ENCODE results near the gene C3orf49.

Gene C3orf49

GRCh38 chr3:63892773-63893352 lies 73.8 kb downstream of the C3orf49 start:
- Histone ChIP-seq H3K9ac (ENCODE audit: low read depth, low read length) (no peak overlapping the region), H3K27ac (ENCODE audit: low read length) (no peak overlapping the region), H3K36me3 (ENCODE audit: insufficient read depth, low read depth, low read length) (no peaks in the 10 kb centered on the region), H3K4me3 (ENCODE audit: low read length) (no peak overlapping the region), H3K27me3 (ENCODE audit: insufficient read depth, low read length) (no peaks in the 10 kb centered on the region), H3K9me3 (ENCODE audit: insufficient read depth, low read depth, low read length) (no peaks in the 10 kb centered on the region), H3K4me1 (ENCODE audit: insufficient read depth, low read length) (no peaks in the 10 kb centered on the region; the same call in 1 of the 2 replicates)

- Histone ChIP-seq H3K9me3 (ENCODE audit: insufficient read depth, low read depth, low read length) (no peaks in the 10 kb centered on the region), H3K27me3 (ENCODE audit: insufficient read depth, low read length) (no peaks in the 10 kb centered on the region), H3K36me3 (ENCODE audit: insufficient read depth, low read depth, low read length) (peaks cover 11% of the 10 kb centered on the region; the same call in 1 of the 2 replicates), H3K27ac (ENCODE audit: low read length) (no peak overlapping the region), H3K4me1 (ENCODE audit: insufficient read depth, low read length) (no peaks in the 10 kb centered on the region; the same call in 1 of the 2 replicates), H3K4me3 (ENCODE audit: low read length) (no peak overlapping the region), H3K9ac (ENCODE audit: low read depth, low read length) (no peak overlapping the region; the same call in 1 of the 2 replicates)
These were observed 76.5 kb downstream of the C3orf49 start for GRCh38 chr3:63895422-63896189.

- H3K36me3 ChIP-seq (ENCODE audit: insufficient read depth, low read depth, low read length), result peaks cover 11% of the 10 kb centered on the region
- no peak overlapping the region for H3K9ac ChIP-seq (ENCODE audit: low read depth, low read length)
- H3K27me3 ChIP-seq (ENCODE audit: insufficient read depth, low read length), result no peaks in the 10 kb centered on the region
- no peaks in the 10 kb centered on the region; the same call in 1 of the 2 replicates for H3K4me1 ChIP-seq (ENCODE audit: insufficient read depth, low read length)
- H3K4me3 ChIP-seq (ENCODE audit: low read length), result no peak overlapping the region
- H3K9me3 ChIP-seq (ENCODE audit: insufficient read depth, low read depth, low read length), result no peaks in the 10 kb centered on the region
- H3K27ac ChIP-seq (ENCODE audit: low read length), result no peak overlapping the region
These were observed 77.4 kb downstream of the C3orf49 start for GRCh38 chr3:63896332-63897030.
